GM23338 (cell line): ENCODE measurements around the gene PCBP4. TPM values are rescaled to one million over a fixed set of nuclear protein-coding genes. Genes with fewer than 3 reads are reported as not detected.

ENCODE experiments used
- ATAC-seq: fragments of 200-7000 bp; cut with Tn5 transposase; 3 replicates; pipeline ENCODE4 v1.9.1; 2020
- DNase-seq: peaks from one replicate; pipeline ENCODE4 v3.0.0-alpha.2; 2015; ENCODE audit warnings: low spot score
- H2AFZ ChIP-seq: fragments of 200-600 bp; sonication (generic); 2 replicates; pipeline ENCODE4 v1.8.0; 2016; ENCODE audit warnings: antibody characterized with exemption, mild to moderate bottlenecking, moderate library complexity
- H3F3A ChIP-seq: fragments of 200-600 bp; sonication (generic); replicated peaks from 2 replicates; pipeline ENCODE4 v1.8.0; 2017; ENCODE audit warnings: antibody characterized with exemption, mixed run types, low read depth
- H3K27ac ChIP-seq: fragments of 200-600 bp; sonication (generic); 2 replicates; pipeline ENCODE4 v1.6.1; 2016; ENCODE audit warnings: low read depth
- H3K27me3 ChIP-seq: fragments of 200-600 bp; sonication (generic); 2 replicates; pipeline ENCODE4 v1.8.0; 2016; ENCODE audit warnings: mild to moderate bottlenecking, mixed run types, moderate library complexity; ENCODE audit not compliant: insufficient read depth
- H3K36me3 ChIP-seq: fragments of 200-600 bp; sonication (generic); 2 replicates; pipeline ENCODE4 v1.8.0; 2016; ENCODE audit warnings: mild to moderate bottlenecking; ENCODE audit not compliant: insufficient read depth
- H3K4me1 ChIP-seq: fragments of 200-600 bp; sonication (generic); 2 replicates; pipeline ENCODE4 v1.8.0; 2016; ENCODE audit warnings: mild to moderate bottlenecking, moderate library complexity; ENCODE audit not compliant: insufficient read depth
- H3K4me2 ChIP-seq: fragments of 200-600 bp; sonication (generic); 2 replicates; pipeline ENCODE4 v1.7.1; 2017; ENCODE audit warnings: mixed run types
- H3K4me3 ChIP-seq: fragments of 200-600 bp; sonication (generic); 2 replicates; pipeline ENCODE4 v1.6.1; 2016; ENCODE audit warnings: mixed run types
- H3K79me2 ChIP-seq: fragments of 200-600 bp; sonication (generic); replicated peaks from 2 replicates; pipeline ENCODE4 v1.8.0; 2017; ENCODE audit warnings: mild to moderate bottlenecking; ENCODE audit not compliant: insufficient read depth
- H3K9me2 ChIP-seq: fragments of 200-600 bp; sonication (generic); 2 replicates; pipeline ENCODE4 v1.8.0; 2017; ENCODE audit not compliant: insufficient read depth
- H4K20me1 ChIP-seq: fragments of 200-600 bp; sonication (generic); replicated peaks from 2 replicates; pipeline ENCODE4 v1.8.0; 2017; ENCODE audit warnings: mild to moderate bottlenecking; ENCODE audit not compliant: insufficient read depth
- H3K27ac Mint-ChIP-seq: 2 replicates; pipeline ENCODE4 v1.8.0; 2020; ENCODE audit warnings: inconsistent platforms, mild to moderate bottlenecking, moderate library complexity, mixed read lengths
- H3K27me3 Mint-ChIP-seq: 3 replicates; pipeline ENCODE4 v1.8.0; 2022; ENCODE audit warnings: low read depth, mild to moderate bottlenecking, moderate library complexity, mixed read lengths, inconsistent platforms; ENCODE audit not compliant: insufficient read depth, poor library complexity
- H3K36me3 Mint-ChIP-seq: 3 replicates; pipeline ENCODE4 v1.8.0; 2021; ENCODE audit warnings: low read depth, mild to moderate bottlenecking, inconsistent platforms, moderate library complexity, mixed read lengths
- H3K4me1 Mint-ChIP-seq: 3 replicates; pipeline ENCODE4 v1.8.0; 2020; ENCODE audit warnings: mild to moderate bottlenecking, inconsistent platforms, mixed read lengths
- H3K4me3 Mint-ChIP-seq: 3 replicates; pipeline ENCODE4 v1.8.0; 2021; ENCODE audit warnings: moderate library complexity, mild to moderate bottlenecking, inconsistent platforms, mixed read lengths
- H3K9me3 Mint-ChIP-seq: 3 replicates; pipeline ENCODE4 v1.8.0; 2020; ENCODE audit warnings: moderate library complexity, mild to moderate bottlenecking, inconsistent platforms, mixed read lengths
- CREB1 ChIP-seq: fragments of 250-450 bp; sonication (Bioruptor Pico); IDR thresholded peaks from 2 replicates; pipeline ENCODE4 v1.5.0; 2020; ENCODE audit warnings: low read depth, mild to moderate bottlenecking, moderate library complexity
- CTCF ChIP-seq, 2 experiments: fragments of 200-600 bp in 1 of 2; sonication (generic) in 1 of 2; conservative IDR thresholded peaks; 2 replicates each; pipeline versions ENCODE4 v1.5.1 to v1.6.1; 2016 to 2017; ENCODE audit warnings: antibody characterized with exemption in 2 of 2, low read depth in 2 of 2, mild to moderate bottlenecking in 2 of 2, moderate library complexity in 1 of 2
- ETS1 ChIP-seq: IDR thresholded peaks from 2 replicates; pipeline ENCODE4 v1.6.1; 2016; ENCODE audit warnings: antibody characterized with exemption
- NANOG ChIP-seq: IDR thresholded peaks from 2 replicates; pipeline ENCODE4 v1.6.1; 2016; ENCODE audit warnings: antibody characterized with exemption, borderline replicate concordance
- REST ChIP-seq: IDR thresholded peaks from one replicate; pipeline ENCODE4 v1.6.1; 2018; ENCODE audit warnings: antibody characterized with exemption; ENCODE audit not compliant: unreplicated experiment
- ZNF114 ChIP-seq: fragments of 250-450 bp; sonication (Bioruptor Pico); IDR thresholded peaks from 2 replicates; pipeline ENCODE4 v1.5.0; 2020; ENCODE audit warnings: mild to moderate bottlenecking, moderate library complexity
- ZNF462 ChIP-seq: fragments of 250-450 bp; sonication (Bioruptor Pico); IDR thresholded peaks from 2 replicates; pipeline ENCODE4 v1.5.0; 2020; ENCODE audit warnings: mild to moderate bottlenecking, moderate library complexity
- polyA plus RNA-seq: library from polyadenylated mRNA; unstranded; fragments of >200 nt; fragmentation: Nextera tagmentation; extraction: Ambion mirVana; gene quantifications from 2 replicates; pipeline ENCODE4 v1.2.1, GENCODE V29; 2016
- total RNA-seq: library from RNA; depleted of rRNA; stranded (reverse); fragments of >200 nt; shearing (Covaris generic); gene quantifications from 2 replicates; pipeline ENCODE4 v1.2.3, GENCODE V29; 2014

PCBP4 gene
- total and polyA plus RNA-seq, 2 experiments from 2014 or later = 11.8 to 37.6 TPM

GRCh38 chr3:51963951-51964451 is 3.3 kb downstream of the PCBP4 start:
- H3K79me2 ChIP-seq = no peaks in the 10 kb centered on the region
- H3K4me2 ChIP-seq = no peak overlapping the region
- H3K27me3 ChIP-seq = peaks cover 9% of the 10 kb centered on the region; the same call in 1 of the 2 replicates
- H3K4me1 ChIP-seq = peaks cover 28% of the 10 kb centered on the region
- peaks cover 41% of the 10 kb centered on the region for H3K4me1 Mint-ChIP-seq
- peaks cover 5% of the 10 kb centered on the region; the same call in 1 of the 3 replicates for H3K36me3 Mint-ChIP-seq
- H3K36me3 ChIP-seq = no peaks in the 10 kb centered on the region
- H2AFZ ChIP-seq = no peak overlapping the region
- ATAC-seq (peak; percentile 16), DNase-seq (peak; percentile 63)
- no peak overlapping the region for H3K27ac Mint-ChIP-seq
- H3F3A ChIP-seq = peaks cover 8% of the 10 kb centered on the region; the same call in 1 of the 2 replicates
- H3K9me2 ChIP-seq = no peaks in the 10 kb centered on the region
- TF ChIP-seq ZNF114 (no peak), NANOG (no peak)
- peaks cover 32% of the 10 kb centered on the region for H3K27me3 Mint-ChIP-seq
- no peak overlapping the region for H3K4me3 Mint-ChIP-seq
- no peaks in the 10 kb centered on the region for H4K20me1 ChIP-seq
- H3K9me3 Mint-ChIP-seq = no peaks in the 10 kb centered on the region; the same call in 2 of the 3 replicates
- no peak overlapping the region for H3K27ac ChIP-seq
- no peak overlapping the region for H3K4me3 ChIP-seq

- Histone ChIP-seq H2AFZ (no peak overlapping the region), H3K27me3 (peaks cover 9% of the 10 kb centered on the region; the same call in 1 of the 2 replicates), H3K36me3 (no peaks in the 10 kb centered on the region), H3K79me2 (no peaks in the 10 kb centered on the region), H3K4me1 (peaks cover 21% of the 10 kb centered on the region; the same call in 1 of the 2 replicates), H3K9me2 (no peaks in the 10 kb centered on the region), H3K4me2 (no peak overlapping the region), H4K20me1 (no peaks in the 10 kb centered on the region), H3K27ac (no peak overlapping the region), H3F3A (0 out of 2 replicates have a peak, but pooled peaks cover 2% of the 10 kb centered on the region), H3K4me3 (no peak overlapping the region)
- Mint-ChIP-seq H3K27ac (no peak overlapping the region), H3K27me3 (peaks cover 33% of the 10 kb centered on the region), H3K4me1 (peaks cover 34% of the 10 kb centered on the region), H3K4me3 (no peak overlapping the region), H3K36me3 (peaks cover 7% of the 10 kb centered on the region; the same call in 2 of the 3 replicates), H3K9me3 (no peaks in the 10 kb centered on the region; the same call in 2 of the 3 replicates)
- no peak for DNase-seq
- ATAC-seq = no peak
- TF ChIP-seq CREB1 (no peak), CTCF (conservative IDR thresholded peaks at IDR 0.05; ENCODE audit: low read depth in 2 of 2) (no peak), ZNF462 (no peak), ZNF114 (no peak), REST (no peak), ETS1 (no peak)
These were observed 4.3 kb downstream of the PCBP4 start for GRCh38 chr3:51962854-51963530.
